Effector CD4-positive, alpha-beta T cell (primary cell): ENCODE measurements around the gene GID8.
"Not testable (repeated sequence)": the region's sequence is repeated elsewhere in the genome, so short reads cannot be mapped to it uniquely, and the experiment has no call there.

Experiments
- DNase-seq: peaks from one replicate; pipeline ENCODE4 v3.0.0-alpha.2; 2020

The GID8 gene

DNA sequence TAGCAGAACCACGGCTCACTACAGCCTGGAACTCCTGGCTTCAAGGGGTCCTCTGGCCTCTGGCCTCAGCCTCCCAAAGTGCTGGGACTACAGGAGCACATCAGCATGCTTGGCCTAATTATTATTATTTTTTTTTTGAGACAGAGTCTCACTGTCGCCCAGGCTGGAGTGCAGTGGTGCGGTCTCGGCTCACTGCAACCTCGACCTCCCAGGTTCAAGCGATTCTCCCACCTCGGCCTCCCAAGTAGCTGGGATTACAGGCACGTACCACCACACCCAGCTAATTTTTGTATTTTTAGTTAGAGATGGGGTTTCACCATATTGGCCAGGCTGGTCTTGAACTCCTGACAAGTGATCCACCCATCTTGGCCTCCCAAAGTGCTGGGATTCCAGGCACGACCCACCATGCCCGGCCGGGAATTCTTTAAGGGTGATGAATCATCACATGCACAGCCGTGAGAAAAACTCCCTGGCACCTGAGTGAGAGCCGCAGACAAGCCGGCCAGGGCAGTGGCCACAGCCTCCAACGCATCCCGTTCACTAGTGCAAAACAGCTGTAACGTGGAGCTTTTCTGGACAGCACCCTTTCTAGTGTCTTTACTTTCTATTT lies 14.8 kb upstream of the GID8 start:
- DNase-seq = not testable (repeated sequence)

DNA sequence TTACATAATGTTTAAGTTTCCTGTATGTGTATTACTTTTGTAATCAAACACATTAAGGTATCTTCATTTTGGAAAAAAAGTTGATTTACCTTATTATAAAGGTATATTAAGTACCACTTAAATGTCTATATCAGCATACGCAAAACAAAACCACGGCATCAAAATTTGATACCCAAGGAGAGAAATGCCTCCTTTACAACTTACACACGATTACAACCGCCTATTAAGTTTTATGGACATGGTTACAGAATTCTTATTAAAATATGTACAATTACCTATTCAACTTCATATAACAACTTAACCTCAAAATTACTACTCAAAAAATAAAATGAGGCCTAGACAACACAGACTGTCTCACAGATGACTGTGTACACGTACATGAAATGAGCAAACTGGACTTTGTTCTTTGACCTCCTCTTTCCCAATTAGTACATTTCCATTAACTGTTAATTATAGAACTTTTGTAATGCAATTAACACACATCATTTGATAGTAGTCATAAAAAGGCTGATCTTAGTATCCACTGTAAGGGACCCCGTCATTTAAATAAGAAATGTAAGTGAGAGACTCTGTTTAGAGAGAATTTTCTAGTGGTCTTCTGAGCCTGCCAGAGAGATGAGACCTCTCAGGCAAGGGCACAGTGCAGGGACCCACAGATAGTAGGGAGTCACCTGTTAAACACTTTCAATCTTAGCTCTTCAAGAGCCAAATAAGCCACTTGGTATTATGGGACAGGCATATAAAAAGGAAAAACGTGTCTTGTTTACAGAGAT lies 14.1 kb upstream of the GID8 start:
- no peak for DNase-seq

GRCh38 chr20:62924442-62925075 lies 13.4 kb upstream of the GID8 start:
- DNase-seq = peak; percentile 31

DNA sequence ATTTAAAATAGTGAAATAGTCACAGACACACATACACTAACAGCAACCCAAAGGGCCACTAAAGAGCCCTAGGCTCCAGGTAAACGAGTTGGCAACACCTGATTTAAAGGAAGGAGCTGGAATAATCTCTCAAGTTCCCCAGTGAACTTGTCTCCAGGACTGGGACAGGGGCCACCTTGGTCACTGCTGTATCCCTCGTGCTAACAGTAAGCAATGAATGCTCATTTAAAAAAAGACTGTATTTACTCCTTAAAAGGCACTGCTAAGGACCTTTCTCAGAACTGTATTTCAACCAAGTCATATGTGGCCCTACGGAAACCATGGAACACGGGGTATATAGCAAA lies 12.9 kb upstream of the GID8 start:
- no peak for DNase-seq

- peak; percentile 42 for DNase-seq
Observed at GRCh38 chr20:62925420-62926228, 12.3 kb upstream of the GID8 start.

- peak; percentile 83 for DNase-seq
Observed at GRCh38 chr20:62926229-62927127, 11.5 kb upstream of the GID8 start, which contains the start of gene DIDO1. Gene DIDO1, minus strand, starts transcription at chr20:62926505.

GRCh38 chr20:62927128-62927705 lies 10.7 kb upstream of the GID8 start:
- DNase-seq = no peak

DNA sequence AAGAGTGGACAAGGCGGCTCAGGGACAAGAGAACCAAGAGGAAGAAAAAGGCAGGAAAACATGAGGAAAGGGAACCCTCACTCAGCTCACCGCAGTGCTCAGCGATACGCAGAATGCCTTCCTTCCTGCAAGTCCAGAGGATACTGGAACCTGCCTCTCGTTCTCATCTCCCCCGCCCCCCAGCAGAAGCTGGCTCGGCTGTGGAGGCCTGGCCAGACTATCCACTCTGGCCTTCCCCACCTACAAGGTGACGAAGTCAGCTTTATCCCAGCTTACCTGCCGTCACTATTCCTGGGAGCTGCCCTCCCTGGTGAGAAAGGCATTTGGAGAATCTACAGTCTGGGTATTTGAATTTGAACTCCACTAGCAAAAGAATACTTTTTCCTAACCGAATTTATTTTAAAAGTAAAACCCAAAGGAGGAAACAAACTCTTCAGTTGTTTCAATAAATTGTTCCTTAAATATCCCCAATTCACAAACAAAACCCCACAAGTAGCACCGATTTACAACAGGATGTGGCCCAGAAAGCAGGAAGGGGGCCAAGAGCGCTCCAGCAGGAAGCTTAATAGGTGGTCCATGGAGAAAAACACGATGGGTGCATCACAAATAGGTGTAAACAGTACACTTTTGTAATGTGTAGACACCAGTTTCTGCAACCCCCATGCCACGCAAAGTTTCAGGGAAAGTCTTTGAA lies 9.6 kb upstream of the GID8 start:
- no peak for DNase-seq

GRCh38 chr20:62929051-62929538 lies 8.9 kb upstream of the GID8 start:
- peak; percentile 42 for DNase-seq

DNA sequence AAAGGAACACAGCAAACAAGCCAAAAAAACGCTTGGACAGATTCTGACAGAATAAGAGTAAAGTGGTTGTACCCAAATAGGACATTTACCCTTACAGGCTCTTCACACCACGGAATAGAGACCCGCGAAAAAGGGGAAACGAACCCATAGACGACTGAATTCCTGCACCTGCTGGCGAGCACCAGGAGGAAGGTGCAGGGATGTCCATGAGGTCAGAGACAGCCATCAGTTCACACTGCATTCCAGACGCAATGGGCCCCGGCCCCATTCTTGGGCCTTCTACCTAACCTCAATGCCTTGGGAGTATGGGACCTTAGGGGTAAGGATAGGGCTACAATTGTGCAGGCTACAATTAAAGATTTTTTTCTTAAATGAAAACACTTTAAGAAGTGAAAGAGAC lies 6.5 kb upstream of the GID8 start:
- DNase-seq = no peak

GRCh38 chr20:62933966-62934365 lies 4.0 kb upstream of the GID8 start:
- DNase-seq = no peak

- no peak for DNase-seq
Observed at GRCh38 chr20:62935204-62935967, 2.6 kb upstream of the GID8 start.

DNA sequence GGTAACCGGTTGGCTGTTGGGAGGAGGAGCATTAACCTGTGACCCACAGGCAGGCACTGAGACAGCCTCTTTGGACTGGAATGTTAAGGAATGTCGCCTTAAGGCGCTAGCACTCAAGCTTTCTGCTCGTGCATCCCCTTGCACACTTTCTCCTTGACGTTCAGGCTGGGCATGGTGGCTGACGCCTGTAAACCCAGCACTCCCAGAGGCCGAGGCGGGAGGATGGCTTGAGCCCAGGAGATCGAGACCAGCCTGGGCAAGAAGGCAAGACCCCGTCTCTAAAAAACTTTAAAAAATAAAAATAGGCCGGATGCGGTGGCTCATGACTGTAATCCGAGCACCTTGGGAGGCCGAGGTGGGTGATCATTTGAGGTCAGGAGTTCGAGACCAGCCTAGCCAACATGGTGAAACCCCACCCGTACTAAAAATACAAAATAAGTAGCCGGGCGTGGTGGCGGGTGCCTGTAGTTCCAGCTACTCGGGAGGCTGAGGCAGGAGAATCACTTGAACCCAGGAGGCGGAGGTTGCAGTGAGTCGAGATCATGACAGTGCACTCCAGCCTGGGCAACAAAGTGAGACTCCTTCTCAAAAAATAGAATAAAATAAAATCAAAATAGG lies 1.9 kb upstream of the GID8 start:
- DNase-seq = no peak

- peak; percentile 96 for DNase-seq
Observed at GRCh38 chr20:62937268-62938104, 461 bp upstream of the GID8 start.

DNA sequence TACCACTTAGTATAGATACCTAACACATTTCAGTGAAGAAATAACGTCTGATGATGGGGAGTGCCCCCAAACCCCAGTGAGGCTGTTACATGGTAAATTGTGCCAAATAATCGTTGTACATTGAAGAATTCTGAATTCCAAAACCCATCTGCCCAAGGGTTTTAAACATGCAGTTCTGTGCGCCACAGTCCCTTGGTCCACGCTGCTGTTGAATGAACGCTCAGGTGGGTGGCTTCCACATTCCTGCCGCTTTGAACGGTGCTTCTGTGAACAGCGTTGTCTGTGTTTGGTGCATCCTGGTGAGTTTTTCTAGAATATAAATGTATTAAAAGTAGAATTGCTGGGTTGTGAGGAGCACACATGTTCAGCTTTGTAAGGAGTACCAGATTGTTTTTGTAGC lies 2.9 kb downstream of the GID8 start:
- no peak for DNase-seq

DNA sequence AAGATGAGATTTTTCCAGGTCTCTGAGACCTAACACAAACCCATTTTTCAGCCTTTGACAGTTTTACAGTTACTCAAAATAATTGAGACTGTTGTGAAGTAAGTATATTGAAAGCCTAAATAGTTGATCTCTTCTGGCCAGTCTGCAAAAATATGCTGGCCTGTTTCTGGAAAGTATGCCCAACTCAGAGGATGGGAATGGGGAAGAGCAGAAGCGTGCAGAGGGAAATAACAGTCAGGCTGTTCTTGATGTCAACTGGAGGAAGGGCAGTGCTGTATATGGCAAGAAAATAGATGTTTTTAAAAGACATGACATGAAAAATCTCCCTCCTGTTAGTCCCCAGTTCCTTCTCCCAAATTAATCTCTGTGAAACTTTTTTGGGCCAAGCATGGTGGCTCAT lies 3.8 kb downstream of the GID8 start:
- DNase-seq = no peak

- no peak for DNase-seq
Observed at GRCh38 chr20:62942456-62942855, 4.5 kb downstream of the GID8 start.

DNA sequence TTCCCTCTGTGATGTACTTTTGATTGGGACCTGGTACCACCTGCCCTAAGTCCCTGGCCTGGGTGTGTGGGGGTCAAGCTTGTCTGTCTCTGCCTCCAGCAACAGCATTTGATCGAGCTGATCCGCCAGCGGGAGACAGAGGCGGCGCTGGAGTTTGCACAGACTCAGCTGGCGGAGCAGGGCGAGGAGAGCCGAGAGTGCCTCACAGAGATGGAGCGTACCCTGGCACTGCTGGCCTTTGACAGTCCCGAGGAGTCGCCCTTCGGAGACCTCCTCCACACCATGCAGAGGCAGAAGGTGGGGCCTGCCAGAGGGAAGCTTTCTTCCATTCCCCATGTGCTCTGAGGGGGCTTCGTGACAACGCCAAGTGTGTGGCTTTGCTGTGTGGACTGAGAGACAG lies 5.4 kb downstream of the GID8 start:
- no peak for DNase-seq

DNA sequence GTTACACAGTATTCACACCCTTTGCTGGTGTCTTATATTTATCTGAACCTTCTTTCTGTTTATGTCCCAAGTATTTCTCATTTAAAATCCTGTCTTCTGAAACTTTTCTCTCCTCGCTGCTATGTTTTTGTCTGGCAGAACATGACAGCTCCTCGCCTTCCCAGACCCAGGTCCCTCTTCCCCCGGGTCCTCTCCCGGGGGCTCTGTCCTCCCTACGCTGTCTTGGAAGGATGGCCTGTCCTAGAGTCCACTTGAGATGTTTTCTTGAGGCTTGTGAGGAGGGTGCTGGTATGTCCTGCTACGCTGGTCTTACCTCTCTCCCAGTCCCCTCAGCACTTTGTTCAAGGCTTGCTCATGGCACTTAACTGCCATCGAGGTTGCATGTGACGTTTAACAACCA lies 6.2 kb downstream of the GID8 start:
- no peak for DNase-seq
